DMS114 treated with DMSO at 0.1 percent for 48 hours (cell line): ENCODE data around the gene VASP.
"Not testable (repeated sequence)": the region's sequence is repeated elsewhere in the genome, so short reads cannot be mapped to it uniquely, and the experiment has no call there.

ENCODE experiments used
- DNase-seq: peaks from one replicate; lab custom pipeline; 2025; ENCODE audit not compliant: unreplicated experiment; lab: John Stamatoyannopoulos, UW

Gene VASP

DNA sequence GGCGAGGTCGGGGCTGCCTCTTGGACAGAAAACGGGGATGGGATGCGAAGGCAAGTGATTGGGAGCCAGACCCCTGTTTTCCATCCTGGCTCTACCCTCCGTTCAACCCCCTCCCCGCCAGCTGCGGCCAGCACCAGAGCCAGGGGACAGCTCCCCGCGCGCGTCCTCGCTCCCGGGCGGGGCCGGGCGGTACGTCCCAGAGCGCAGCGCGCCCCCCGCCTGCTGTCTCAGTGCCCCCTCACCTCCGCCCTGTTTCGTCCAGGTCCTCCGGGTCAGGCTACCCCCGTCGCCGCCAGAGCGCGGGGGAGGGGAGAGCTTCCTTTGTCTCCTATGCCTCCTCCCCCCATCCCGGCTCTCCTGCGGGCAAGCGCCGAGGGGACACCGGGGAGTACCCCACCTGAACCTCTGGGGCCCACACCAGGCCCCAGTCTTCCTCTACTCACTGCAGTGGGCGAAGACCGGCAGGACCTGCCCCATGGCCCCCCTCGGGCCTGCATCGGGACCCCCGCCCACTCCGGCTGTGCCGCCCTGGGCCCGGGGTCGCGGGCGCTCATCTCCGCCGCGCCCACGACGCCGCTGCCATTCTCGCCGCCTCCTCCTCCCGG is 10.8 kb upstream of the VASP start:
- no peak for DNase-seq

DNA sequence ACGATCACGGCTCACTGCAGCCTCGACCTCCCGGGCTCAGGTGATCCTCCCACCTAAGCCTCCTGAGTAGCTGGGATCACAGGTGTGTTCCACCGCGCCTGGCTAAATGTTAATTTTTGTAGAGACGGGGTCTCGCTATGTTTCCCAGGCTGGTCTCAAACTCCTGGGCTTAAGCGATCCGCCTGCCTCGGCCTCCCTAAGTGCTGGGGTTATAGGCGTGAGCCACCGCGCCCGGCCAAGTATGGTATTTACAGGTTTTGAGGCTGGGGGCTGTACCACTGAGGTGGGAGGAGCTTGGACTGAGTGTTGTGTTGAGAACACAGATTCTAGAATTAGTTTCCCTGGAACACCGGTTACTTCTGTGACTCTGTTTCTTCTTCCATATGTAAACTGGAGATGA is 9.5 kb upstream of the VASP start:
- no peak for DNase-seq

DNA sequence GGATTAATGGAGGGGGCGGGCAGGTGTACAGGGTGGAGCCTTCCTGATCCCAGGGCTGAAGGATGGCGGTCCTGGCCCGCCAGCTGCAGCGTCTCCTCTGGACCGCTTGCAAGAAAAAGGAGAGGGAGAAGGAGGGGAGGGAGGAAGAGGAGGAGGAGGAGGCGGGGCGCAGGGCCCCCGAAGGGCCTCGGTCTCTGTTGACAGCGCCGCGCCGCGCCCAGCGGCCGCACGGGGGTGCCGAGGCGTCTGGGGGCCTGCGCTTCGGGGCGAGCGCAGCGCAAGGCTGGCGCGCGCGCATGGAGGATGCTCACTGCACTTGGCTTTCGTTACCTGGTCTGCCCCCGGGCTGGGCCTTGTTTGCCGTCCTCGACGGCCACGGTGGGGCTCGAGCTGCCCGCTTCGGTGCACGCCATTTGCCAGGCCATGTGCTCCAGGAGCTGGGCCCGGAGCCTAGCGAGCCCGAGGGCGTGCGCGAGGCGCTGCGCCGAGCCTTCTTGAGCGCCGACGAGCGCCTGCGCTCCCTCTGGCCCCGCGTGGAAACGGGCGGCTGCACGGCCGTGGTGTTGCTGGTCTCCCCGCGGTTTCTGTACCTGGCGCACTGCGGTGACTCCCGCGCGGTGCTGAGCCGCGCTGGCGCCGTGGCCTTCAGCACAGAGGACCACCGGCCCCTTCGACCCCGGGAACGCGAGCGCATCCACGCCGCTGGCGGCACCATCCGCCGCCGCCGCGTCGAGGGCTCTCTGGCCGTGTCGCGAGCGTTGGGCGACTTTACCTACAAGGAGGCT is 8.7 kb upstream of the VASP start, which contains the start of gene PPM1N:
Gene PPM1N, plus strand, starts transcription at position 33 of the 785 bp plus-strand sequence. Its CDS starts 30 bp downstream, at position 63.
- no peak for DNase-seq

DNA sequence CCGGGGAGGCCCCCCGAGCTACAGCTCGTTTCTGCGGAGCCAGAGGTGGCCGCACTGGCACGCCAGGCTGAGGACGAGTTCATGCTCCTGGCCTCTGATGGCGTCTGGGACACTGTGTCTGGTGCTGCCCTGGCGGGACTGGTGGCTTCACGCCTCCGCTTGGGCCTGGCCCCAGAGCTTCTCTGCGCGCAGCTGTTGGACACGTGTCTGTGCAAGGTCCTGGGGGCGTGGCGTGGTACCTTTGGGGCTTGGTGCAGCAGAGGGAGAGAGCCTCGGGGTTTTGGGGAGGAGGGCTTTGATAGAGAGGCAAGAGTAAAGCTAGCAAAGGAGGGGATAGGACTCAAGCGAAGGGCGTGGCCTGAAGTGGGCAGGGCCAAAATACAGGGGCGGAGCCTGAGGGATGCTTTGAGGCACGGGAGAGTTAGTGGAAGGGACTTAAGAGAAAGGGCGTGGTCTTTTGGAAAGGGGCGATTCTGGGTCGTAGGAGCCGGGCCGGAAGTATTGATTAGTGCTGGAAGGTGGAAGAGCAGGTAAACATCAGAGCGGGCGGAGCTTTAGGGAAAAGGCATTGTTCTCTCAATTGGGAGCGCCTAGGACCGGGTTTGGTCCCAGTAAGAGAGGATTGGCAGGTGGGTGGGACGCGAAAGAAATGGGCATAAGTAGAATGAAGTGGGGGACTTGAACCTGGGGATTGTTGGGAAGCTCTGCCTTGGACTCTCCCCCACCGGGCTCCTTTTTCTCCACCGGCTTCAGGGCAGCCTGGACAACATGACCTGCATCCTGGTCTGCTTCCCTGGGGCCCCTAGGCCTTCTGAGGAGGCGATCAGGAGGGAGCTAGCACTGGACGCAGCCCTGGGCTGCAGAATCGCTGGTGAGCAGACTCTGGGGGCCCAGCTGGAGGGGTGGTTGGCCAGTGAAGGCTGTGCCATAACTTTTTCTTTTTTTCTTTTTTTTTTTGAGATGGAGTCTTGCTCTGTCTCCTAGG is 7.8 kb upstream of the VASP start:
- no peak for DNase-seq

DNA sequence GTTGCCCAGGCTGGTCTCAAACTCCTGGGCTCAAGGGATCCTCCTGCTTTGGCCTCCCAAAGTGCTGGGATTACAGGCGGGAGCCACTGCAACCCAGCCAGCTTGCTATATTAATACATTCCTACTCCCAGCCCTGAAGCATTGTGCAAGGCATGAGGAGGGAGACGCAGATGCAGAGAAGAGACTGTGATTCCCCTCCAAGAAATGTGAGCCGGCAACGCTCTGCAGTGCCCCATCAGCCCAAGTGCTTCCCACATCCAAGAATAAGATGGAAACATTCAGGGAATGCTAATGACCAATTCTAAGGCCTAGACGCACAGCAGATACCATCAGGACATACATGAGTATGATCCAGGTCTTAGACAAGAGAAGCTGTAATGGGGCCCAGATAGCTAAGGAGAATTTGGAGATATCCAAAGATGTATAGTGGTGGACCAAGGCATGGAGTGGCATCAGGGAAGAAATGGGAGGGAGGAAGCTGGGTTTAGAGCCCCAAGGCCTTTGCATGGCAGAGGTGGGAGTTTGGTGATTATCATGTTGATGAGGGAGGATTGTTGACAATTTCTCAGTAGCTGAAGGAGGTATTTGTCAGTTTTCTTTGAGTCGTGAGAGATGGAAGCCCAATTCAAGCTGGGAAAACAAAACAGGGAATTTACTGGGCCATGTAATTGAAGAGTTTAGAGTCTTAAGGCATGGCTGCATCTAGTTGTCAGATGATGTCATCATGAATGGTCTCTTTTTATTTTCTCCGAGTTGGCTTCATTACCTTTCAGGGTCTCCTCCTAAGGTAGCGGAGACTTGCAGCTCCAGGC is 6.2 kb upstream of the VASP start:
- no peak for DNase-seq

DNA sequence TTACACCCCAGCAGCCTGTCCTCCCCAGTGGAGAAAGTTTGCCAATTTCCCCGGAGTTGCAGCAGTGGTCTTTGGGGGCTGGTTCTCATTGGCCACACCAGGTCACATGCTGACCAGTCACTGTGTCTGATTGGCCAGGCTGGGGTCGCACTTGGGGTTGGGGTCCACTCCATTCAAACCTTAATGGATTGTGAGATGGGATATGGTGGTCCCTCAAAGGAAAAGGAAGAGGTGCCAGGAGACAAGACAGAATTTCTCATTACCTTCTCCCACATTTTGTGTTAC is 5.6 kb upstream of the VASP start:
- DNase-seq, result no peak

DNA sequence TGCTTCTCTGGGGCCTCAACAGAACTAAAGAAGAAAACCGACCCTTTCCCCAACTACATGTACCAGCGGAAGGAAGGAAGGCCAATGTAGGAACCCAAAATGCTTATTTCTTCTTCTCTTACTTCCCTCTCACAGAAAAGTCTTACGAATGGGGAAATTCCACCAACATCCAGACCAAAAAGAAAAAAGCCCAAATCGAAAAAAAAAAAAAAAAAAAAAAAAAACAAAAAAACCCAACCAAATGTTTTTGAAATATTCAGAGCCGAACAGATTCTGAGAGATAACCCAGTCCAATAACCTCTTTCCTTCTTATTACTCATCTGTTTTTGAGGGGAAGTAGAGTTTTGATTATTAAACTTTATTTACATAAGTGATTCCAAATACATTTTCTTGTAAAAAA is 5.2 kb upstream of the VASP start:
- DNase-seq, result no peak

DNA sequence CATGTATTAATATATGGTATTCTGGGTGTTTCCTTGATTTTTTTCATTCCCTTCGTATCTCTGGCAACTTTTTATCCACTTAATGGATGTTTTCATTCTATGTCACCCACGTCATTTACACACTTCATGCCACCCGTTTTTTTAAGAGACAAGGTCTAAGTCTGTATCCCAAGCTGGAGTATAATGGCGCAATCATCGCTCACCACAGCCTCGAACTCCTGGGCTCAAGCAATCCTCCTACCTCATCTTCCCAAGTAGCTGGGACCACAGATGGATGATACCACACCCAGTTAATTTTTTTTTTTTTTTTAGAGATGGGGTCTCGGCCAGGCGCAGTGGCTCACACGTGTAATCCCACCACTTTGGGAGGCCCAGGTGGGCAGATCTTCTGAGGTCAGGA is 3.4 kb upstream of the VASP start:
- no peak for DNase-seq

DNA sequence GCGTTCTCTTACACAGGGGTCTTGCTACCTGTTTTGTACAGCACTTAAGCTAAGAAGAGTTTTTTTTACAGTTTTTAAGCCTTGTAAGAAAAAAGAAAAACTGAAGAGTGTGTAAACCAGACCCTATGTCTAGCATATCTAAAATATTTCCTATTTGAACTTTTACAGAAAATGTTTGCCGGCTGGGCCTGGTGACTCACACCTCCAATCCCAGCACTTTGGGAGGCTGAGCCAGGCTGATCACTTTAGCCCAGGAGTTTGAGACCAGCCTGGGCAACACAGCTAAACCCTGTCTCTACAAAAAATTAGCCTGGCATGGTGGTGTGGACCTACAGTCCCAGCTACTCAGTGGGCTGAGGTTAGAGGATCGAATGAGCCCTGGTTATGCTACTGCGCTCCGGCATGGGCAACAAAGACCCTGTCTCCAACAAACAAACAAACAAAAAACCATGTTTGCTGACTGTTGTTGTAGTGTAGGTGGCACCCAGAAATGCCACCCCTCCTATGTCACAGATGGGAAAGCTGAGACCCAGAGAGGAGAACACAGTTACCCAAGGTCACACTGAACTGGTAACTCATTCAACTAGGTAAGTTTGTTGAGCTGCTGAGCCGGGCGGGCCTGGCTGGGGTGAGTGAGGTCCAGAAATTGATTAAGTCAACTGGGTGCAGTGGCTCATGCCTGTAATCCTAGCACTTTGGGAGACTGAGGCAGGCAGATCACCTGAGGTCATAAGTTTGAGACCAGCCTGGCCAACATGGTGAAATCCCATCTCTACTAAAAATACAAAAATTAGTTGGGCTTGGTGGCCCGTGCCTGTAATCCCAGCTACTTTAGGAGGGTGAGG is 1.9 kb upstream of the VASP start:
- DNase-seq, result no peak

DNA sequence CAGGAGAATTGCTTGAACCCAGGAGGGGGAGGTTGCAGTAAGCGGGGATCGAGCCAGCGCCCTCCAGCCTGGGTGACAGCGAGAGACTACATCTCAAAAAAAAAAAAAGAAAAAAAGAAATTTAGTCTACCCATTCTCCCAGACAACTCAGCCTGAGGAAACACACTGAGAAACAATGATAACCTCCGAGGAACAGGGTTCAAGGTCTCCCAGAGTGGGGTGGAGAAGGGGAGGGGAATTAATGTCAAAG is 1.4 kb upstream of the VASP start:
- DNase-seq, result no peak

DNA sequence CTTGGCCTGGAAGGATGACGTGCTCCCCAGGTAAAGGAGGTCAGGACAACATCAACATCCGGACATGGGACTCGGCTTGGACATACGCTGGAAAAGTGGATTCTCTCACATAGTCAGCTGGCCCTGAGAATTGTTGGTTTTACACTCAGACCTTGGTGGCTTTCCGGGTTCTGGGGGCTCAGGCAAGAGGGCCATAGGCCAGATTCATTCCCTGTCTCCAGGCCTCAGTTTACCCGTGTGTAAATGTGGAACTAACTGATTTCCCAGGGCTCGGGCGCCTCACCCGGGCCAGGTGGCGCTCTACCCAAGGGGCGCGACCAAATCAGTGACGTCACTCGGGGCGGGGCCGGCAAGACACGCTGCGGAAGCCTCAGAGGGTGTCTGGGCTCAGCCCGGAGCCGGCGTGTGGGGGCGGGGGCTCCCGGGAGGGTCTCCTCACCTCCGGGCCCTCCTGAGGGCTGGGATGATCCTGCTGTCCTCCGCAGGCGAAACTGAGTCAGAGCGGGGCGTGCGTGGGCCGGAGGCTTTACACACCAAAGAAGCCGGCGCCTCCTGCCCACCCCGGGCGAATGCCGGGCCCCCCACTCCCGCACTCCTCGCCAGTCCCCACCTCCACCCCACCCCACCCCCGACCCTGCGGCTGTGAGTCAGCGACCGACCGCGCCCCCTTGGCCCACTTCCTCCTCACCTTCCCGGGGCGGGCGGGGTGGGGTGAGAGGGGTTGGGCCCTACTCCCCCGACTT is 862 bp upstream of the VASP start:
- DNase-seq, result peak; percentile 37

DNA sequence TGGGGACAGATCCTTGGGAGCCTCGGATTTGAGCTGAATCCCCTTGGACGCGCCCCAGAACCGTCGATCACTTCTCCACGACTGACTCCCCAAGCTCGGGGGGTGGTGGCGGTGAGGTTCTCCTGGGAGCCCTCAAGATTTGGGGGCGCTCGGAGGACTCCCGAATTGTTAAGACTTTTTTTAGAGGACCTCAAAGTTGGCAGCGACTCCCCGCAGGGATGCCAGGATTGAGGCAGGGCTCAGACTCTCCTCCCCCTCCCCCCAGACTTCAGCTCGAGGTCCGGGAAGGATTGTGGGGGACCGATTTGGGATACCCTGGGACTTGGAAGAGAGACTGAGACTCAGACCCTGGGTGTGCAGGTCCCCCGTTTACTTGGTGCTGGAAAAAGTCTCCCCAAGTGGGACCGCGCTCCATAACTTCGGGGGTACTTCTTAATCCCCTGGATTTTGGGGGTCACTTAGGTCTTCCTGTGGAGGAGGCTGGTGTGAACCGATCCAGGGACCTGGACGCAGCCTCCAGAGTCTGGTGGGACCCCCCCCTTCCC is 665 bp downstream of the VASP start:
- DNase-seq, result no peak

DNA sequence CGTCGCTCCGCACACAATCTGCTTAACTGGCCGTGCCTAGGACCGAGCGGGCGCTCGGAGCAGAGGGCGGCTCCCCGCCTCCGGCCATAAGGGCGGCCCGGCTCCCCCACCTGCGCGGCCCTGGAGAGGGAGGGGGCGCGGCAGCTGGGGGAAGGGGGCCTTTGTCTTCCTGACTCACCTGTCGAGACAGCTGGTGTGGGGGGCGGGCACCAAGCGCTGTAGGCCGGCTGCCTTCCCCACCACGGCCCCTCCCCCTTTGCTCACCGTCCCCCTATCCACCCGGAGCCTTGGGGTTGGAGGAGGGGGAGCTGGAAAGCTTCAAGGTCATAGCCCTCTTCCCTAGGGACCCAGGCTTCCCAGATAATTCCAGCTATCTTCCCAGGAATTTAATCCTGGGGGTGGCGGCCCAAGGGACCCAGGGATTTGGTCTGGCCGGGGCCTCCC is 1.2 kb downstream of the VASP start:
- DNase-seq, result no peak

DNA sequence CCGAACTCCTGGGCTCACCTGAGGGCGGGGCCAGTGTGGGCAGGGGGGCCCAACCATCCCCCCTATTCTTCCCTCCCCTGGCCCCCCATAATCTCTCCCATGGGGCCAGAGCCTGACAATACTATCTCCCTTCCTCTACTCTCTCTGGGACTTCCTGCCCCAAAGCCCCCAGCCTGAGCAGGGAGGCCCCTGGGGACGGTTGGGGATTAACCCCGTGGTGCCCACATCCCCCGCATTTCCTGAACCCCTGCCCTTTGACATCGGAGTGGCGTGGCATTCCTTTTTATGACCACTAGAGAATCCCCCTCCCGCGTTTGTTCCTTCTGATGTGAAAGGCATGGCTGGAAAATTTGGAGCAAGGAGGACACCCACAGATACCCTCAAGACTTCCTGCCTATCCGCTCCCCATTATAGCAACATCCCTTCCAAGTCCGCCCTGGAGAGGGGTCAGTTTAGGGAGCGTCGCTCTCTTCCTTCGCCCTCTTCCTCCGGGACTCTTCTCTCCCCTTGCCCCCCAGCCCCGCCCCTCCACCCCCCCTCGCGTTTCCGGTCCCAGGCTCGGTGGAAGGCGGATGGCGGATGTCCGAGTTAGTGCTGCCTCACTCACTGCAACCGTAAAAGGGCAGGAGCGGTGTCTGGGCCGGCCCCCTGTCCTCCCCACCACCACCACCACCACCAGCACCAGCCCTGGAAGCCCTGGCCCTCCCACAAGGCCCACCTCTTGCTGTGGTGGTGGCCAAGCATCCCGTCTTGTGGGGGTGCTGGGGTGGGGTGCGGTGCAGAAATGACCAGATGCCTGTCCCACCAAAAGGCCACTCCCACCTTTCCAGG is 1.8 kb downstream of the VASP start:
- peak; percentile 32 for DNase-seq

DNA sequence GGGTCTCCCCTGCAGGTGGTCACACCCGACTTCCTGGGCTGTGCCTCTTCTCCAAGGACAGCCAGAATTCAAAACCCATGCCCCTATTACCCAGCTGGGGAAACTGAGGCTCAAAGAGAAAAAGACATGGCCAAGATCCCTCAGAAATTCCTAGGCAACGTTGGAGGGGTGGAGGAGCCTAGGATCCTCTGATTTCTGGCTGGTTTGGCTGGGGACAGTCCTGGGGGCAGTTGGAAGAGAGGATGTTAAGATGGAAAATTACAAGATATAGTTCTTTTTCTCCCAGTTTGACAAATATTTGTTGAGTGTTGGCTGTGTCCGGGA is 2.4 kb downstream of the VASP start:
- no peak for DNase-seq

DNA sequence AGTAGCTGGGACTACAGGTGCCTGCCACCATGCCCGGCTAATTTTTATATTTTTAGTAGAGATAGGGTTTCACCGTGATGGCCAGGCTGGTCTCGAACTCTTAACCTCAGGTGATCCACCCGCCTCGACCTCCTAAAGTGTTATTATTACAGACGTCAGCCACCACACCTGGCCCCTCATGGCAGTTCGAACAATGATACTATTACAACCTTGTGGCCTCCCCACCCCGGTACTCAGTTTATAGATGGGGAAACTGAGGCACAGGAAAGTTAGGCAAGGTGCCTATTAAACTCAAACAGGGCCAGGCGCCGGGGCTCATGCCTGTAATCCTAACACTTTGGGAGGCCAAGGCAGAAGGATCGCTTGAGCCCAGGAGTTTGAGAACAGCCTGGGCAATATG is 3.1 kb downstream of the VASP start:
- not testable (repeated sequence) for DNase-seq

DNA sequence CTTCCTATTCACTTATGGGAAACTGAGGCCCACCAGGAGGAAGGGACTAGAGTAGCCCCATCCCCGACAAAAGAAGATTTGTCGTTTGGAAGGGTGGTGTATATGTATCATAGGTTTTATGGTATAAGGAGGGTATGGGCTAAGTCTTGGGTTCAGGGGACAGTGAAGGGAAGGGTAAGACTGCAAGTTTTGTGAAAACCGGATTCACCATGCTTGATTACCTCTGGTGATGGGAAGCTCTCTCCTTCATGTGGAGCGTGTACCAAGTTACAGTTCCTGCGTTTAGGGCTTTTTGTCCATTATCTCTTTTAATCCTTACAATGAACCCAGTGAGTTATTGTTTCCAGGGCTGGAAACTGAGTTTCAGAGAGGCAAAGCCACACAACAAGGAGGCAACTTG is 3.8 kb downstream of the VASP start:
- DNase-seq, result no peak

DNA sequence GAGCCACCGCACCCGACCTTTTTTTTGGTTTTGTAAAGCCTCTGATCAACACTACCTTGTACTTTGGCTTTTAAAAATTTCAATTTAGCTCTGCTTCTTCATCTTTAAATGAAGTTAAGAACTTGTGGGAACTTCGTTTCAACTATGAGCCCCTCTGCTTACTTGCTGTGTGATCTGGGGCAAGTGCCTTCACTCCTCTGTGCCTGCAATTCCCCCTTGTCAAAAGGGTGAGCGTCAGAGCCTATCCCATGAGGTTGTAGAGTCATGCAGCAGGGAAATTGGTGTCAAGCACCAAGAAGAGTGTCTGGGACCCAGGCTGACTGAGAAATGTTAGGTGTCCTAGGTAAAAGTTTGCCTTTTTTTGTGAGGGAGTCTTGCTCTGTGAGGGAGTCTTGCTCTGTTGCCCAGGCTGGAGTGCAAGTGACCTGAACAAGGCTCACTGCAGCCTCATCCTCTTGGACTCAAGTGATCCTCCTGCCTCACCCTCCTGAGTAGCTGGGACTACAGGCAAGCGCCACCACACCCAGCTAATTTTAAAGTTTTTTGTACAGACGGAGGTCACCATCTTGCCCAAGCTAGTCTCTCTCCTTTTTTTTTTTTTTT is 5.7 kb downstream of the VASP start:
- DNase-seq, result no peak
